ENCODE data around the gene CNR2. TPM values are rescaled to one million over a fixed set of nuclear protein-coding genes. Genes with fewer than 3 reads are reported as not detected.
"Not testable (repeated sequence)": the region's sequence is repeated elsewhere in the genome, so short reads cannot be mapped to it uniquely, and the experiment has no call there.

CNR2 gene
- polyA plus RNA-seq, 1 donor: 0.05 TPM

DNA sequence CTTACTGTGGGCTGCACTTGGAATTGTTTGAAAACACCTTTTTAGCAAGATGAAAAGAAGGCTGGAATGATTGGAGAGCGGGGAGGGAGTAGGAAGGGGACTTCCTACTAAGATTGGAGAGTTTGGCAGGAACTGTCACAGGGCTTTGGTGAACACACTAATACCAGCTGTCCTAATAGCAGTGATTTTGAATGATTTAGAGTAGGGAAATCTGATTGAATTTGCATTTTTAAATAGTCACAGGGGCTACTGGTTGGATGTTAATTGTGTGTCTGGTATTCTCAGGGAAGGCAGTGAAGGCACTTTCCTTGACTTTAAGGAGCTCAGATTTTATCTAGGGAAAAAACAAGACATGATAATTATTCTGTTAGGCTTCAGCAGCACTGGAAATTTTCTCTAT, 85.4 kb downstream of the CNR2 start:
- DNase-seq: no peak

DNA sequence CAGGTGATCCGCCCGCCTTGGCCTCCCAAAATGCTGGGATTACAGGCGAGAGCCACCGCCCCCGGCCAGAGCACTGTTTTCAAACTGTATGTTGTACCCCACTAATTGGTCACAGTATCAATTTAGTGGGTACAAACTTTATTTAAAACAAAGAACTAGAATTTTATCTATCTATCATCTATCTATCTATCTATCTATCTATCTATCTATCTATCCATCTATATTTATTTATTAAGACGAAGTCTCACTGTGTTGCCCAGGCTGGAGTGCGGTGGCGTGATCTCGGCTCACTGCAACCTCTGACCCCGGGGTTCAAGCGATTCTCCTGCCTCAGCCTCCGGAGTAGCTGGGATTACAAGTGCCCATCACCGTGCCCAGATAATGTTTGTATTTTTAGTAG, 86.6 kb downstream of the CNR2 start:
- DNase-seq: not testable (repeated sequence)

DNA sequence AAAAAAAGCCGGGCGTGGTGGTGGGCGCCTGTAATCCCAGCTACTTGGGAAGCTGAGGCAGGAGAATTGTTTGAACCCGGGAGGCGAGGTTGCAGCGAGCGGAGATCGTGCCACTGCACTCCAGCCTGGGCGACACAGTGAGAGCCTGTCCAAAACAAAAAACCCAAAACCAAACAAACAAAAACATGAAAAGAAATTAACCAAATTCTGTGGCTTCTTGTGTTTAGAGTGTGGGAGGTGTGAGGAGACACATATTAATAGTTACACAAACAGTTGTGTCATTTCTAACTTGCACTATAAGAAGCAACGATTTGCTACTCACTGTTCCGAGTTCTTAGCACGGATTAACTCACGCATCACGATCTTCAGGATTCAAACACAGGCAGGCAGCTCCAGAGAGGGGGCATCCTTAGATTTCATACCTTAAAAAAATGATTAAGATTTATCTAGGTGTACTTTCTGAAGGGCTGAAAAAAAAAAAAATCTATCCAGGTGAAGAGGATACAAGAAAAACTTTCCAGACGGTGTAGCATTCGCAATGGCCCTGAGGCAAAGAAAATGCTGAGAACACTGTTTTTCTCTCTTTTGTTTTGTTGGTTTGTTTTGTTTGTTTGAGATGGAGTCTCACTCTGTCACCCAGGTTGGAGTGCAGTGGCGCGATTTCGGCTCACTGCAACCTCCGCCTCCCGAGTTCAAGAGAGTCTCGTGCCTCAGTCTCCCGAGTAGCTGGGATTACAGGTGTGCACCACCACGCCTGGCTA, 87.2 kb downstream of the CNR2 start:
- no peak for DNase-seq

DNA sequence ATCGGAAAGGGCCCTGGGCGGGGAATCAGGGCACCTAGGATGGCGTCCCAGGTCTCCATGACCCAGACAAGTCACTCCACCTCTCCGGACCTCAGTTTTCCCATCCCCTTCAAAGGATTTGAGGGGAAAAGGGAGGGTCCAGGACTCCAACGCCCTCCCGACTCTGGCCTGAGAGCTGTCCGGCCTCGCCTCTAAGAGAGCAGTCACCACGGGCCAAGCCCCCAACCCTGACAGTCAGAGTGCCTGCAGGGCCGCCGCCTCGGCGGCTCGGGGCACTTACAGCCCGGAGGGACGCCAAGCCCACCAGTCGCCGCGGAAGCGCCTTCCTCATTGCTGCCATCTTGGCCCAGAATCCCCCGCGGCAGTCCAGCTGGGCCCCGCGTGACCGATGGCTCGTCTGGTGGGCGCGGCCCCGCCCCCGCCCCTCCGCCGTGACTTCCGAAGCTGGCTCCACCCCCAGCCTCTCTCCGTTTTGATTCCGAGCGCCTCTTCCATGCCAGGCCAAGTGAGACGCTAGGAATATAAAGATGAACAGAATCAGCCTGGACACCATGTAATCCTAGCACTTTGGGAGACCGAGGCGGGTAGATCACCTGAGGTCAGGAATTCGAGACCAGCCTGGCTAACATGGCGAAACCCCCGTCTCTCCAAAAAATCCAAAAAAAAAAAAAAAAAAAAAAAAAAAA, 87.9 kb downstream of the CNR2 start, which contains the start of gene HMGCL:
Gene HMGCL (minus strand): TSS at position 354 of the 686 bp plus-strand sequence. CDS start 14 bp downstream, at position 340.
- DNase-seq: peak; percentile 93

DNA sequence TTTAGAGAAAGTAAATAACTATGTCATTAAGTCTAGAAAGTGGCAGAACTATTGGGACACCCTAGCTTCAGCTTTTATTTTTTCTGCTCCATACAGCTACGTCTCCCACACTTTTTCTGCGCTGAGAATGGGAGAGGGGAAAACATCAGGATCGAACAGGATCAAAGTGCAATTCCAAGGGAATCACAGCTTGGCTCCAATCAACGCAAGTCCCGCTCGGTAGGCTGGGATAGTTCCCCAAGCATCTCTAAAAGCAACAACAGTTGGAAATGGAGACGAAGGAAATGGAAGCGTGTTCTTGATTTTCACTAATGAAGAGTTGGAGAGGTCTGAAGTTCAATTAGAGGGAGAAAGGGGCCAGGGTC, 88.5 kb downstream of the CNR2 start:
- DNase-seq: peak; percentile 22

DNA sequence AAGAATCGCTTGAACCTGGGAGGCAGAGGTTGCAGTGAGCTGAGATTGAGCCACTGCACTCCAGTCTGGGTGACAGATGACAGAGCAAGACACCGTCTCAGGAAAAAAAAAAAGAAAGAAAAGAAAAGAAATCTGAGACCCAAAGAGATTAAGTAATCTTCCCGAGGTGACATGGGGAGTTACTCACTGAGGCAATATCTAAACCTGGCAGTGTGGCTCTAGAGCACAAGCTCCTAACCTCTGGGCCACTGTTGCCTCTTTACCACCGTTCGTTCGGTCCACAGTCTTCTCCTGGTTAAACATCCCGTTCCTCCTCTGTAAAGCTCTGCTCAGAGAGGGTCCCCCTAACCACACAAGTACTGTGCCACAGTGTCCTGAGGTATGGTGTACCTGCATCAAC, 89.4 kb downstream of the CNR2 start:
- DNase-seq: no peak

Other genes starting within 250 kb of the CNR2 start
- gene RPL11, start 221.6 kb downstream of the CNR2 start, polyA plus RNA-seq (ENCODE audit: insufficient read length): 2,860 TPM
- gene ELOA, start 169.9 kb downstream of the CNR2 start, polyA plus RNA-seq (ENCODE audit: insufficient read length): 33.6 TPM
- 35.8 TPM for gene PITHD1, start 134.9 kb downstream of the CNR2 start, polyA plus RNA-seq (ENCODE audit: insufficient read length)
- 32.3 TPM for gene LYPLA2, start 122.2 kb downstream of the CNR2 start, polyA plus RNA-seq (ENCODE audit: insufficient read length)
- gene GALE, start 112.6 kb downstream of the CNR2 start, polyA plus RNA-seq (ENCODE audit: insufficient read length): 26.9 TPM
- gene HMGCL, start 87.9 kb downstream of the CNR2 start, polyA plus RNA-seq (ENCODE audit: insufficient read length): 25.5 TPM
- 12.9 TPM for gene FUCA1, start 45.1 kb downstream of the CNR2 start, polyA plus RNA-seq (ENCODE audit: insufficient read length)
- 101 TPM for gene PNRC2, start 46.5 kb upstream of the CNR2 start, polyA plus RNA-seq (ENCODE audit: insufficient read length)
- gene SRSF10, start 67.0 kb upstream of the CNR2 start, polyA plus RNA-seq (ENCODE audit: insufficient read length): 113 TPM
- gene MYOM3, start 198.8 kb upstream of the CNR2 start, polyA plus RNA-seq (ENCODE audit: insufficient read length): 458 TPM
- not detected for gene IL22RA1, start 229.8 kb upstream of the CNR2 start, polyA plus RNA-seq (ENCODE audit: insufficient read length)

Data from hindlimb muscle (tissue), 1 donor.